Measurements from ENCODE around the gene PFKP.

The PFKP gene

DNA sequence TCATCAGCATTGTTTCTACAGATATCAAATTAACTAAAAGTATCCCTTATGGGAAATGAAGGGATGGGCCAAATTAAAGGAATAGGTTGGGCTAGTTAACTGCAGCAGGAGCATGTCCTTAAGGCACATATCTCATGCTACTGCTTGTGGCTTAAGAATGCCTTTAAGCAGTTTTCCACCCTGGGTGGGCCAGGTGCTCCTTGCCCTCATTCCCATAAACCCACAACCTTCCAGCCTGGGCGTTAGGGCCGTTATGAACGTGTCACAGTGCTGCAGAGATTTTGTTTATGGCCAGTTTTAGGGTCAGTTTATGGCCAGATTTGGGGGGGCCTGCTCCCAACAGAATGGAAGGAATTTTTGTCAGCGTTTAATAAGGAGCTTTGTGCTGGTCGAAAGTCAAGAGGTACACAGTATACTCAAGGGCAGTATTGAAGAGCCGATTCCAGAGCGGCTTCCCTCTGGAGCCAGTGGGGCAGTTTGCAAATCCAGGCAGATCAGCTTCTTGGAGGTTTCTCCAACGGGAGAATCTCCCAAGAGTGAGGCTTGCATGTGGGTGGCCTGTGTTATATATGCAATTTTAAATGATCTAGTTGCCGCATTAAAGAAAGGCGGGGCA lies 7.7 kb downstream of the PFKP start:
- TF ChIP-seq, protein P1, sequence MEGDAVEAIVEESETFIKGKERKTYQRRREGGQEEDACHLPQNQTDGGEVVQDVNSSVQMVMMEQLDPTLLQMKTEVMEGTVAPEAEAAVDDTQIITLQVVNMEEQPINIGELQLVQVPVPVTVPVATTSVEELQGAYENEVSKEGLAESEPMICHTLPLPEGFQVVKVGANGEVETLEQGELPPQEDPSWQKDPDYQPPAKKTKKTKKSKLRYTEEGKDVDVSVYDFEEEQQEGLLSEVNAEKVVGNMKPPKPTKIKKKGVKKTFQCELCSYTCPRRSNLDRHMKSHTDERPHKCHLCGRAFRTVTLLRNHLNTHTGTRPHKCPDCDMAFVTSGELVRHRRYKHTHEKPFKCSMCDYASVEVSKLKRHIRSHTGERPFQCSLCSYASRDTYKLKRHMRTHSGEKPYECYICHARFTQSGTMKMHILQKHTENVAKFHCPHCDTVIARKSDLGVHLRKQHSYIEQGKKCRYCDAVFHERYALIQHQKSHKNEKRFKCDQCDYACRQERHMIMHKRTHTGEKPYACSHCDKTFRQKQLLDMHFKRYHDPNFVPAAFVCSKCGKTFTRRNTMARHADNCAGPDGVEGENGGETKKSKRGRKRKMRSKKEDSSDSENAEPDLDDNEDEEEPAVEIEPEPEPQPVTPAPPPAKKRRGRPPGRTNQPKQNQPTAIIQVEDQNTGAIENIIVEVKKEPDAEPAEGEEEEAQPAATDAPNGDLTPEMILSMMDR (IDR thresholded peaks at IDR 0.05; ENCODE audit: low read depth, low read length), result no peak
- H3K27me3 ChIP-seq, result no peaks in the 10 kb centered on the region
- no peak for DNase-seq
- peaks cover 4% of the 10 kb centered on the region for H3K4me1 ChIP-seq
- H3K36me3 ChIP-seq, result no peaks in the 10 kb centered on the region
- no peaks in the 10 kb centered on the region for H3K9me3 ChIP-seq
- no peak overlapping the region for H3K4me3 ChIP-seq (ENCODE audit: low read depth, low read length)

DNA sequence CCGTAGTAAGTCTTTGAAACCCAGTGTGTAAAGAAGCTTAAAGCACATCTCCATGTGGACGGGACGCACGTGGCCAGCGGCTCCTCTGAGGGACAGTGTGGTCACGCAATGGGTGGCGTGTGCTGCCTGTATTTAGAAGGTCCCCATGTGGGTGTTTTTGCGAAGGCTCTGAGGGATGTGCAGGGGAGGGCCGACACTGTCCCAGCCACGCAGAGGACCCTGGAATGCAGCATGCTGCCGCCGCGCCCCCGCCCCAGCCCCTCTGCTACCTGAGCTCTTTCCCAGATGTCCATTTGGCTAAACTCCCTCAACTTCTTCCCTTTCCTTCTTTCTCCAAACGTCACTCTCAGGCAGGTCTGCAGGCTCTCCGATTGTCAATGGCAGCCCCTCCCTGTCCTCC lies 8.8 kb downstream of the PFKP start:
- TF ChIP-seq, protein P1 (IDR thresholded peaks at IDR 0.05; ENCODE audit: low read depth, low read length), result no peak
- H3K4me3 ChIP-seq (ENCODE audit: low read depth, low read length), result no peak overlapping the region
- H3K36me3 ChIP-seq, result no peaks in the 10 kb centered on the region
- no peaks in the 10 kb centered on the region for H3K9me3 ChIP-seq
- peaks cover 4% of the 10 kb centered on the region for H3K4me1 ChIP-seq
- H3K27me3 ChIP-seq, result no peaks in the 10 kb centered on the region
- DNase-seq, result no peak

DNA sequence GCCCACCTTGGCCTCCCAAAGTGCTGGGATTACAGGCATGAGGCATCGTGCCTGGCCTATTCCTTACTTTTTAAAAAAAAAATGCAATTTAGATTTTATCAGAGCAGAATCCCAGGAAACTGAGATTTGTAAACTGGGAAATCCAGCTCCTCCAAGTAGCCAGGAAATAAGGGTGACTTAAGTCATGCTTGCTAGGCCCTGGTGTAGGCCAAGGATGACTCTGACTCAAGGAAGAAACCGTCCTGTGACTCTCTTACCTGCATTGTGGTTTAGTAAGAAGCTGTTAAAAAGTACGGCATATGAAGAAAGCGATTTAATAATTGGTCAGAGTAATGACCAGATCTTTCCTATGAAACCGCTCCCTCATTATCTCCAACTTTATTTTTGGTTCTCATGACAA lies 10.2 kb downstream of the PFKP start:
- Histone ChIP-seq H3K36me3 (no peaks in the 10 kb centered on the region), H3K27me3 (no peaks in the 10 kb centered on the region), H3K4me1 (peaks cover 4% of the 10 kb centered on the region), H3K9me3 (no peaks in the 10 kb centered on the region), H3K4me3 (ENCODE audit: low read depth, low read length) (no peak overlapping the region)
- TF ChIP-seq, protein P1 (IDR thresholded peaks at IDR 0.05; ENCODE audit: low read depth, low read length), result no peak
- DNase-seq, result no peak

DNA sequence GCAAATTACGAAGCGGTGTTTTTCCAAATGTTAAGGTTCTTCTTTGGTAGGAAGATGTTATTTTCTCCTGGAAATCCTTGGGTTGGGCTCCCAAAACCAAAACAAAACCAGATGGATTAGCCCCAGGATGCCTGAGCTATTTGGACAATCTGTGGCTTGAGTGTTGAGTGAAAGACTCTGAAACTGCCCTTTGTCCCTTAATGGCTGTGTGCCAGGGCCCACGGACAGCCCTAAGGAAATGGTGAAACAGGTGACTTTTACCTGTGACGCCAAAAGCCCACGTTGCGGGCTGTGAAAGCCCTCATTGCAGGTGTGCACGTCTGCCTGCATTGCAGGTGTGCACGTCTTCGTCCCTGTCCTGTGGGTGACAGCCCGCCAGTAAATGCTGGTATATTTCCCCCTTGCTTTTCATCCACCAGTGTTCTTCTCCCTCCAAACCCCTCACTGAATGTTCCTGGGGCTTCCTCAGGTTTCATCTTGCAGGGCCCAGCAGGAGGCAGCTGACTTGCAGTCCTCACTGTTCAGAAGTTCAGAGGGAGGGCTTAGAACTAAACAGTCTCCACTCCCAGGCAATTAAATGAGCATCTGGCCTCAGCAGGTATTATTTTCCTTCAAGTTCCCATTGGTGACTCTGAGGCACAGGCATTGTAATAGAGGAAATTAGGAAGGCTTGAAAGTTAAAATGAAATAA lies 10.7 kb downstream of the PFKP start:
- no peak for DNase-seq
- no peaks in the 10 kb centered on the region for H3K36me3 ChIP-seq

DNA sequence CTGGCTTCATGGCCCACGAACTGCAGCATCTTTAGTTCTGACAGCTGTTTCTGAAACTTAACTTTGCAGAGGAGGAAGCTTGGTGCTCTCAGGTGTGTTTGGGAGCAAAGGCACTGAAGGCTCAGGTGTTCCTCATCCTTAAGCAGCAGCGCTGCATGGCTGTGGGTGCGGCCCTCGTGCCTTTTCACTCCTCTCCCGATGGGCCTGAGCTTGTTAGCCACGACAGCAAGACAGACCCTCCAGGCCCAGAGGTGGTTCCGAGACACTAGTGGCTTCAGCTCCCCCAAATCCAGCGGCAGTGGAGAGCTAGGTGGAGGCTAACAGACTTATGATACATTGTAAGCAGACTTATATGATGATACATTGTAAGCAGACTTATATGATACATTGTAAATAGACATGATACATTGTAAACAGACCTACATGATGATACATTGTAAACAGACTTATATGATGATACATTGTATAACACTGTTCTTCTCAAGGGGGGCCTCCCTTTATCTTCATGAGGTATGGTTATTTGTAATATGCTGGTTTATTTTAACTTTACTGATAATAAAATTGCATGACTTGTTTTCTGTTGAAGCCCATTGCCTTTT lies 14.1 kb downstream of the PFKP start:
- no peak overlapping the region for H3K4me3 ChIP-seq (ENCODE audit: low read depth, low read length)
- H3K27me3 ChIP-seq, result no peaks in the 10 kb centered on the region
- TF ChIP-seq, protein P1 (IDR thresholded peaks at IDR 0.05; ENCODE audit: low read depth, low read length), result no peak
- no peaks in the 10 kb centered on the region for H3K36me3 ChIP-seq
- H3K4me1 ChIP-seq, result peaks cover 4% of the 10 kb centered on the region; the same call in 1 of the 2 replicates
- H3K9me3 ChIP-seq, result no peaks in the 10 kb centered on the region
- no peak for DNase-seq

More for the DNA sequence above, 10.7 kb downstream of the PFKP start:
- H3K27me3 ChIP-seq, result no peaks in the 10 kb centered on the region
- H3K9me3 ChIP-seq, result no peaks in the 10 kb centered on the region
- TF ChIP-seq, protein P1 (IDR thresholded peaks at IDR 0.05; ENCODE audit: low read depth, low read length), result no peak
- H3K4me1 ChIP-seq, result peaks cover 4% of the 10 kb centered on the region
- no peak overlapping the region for H3K4me3 ChIP-seq (ENCODE audit: low read depth, low read length)

DNA sequence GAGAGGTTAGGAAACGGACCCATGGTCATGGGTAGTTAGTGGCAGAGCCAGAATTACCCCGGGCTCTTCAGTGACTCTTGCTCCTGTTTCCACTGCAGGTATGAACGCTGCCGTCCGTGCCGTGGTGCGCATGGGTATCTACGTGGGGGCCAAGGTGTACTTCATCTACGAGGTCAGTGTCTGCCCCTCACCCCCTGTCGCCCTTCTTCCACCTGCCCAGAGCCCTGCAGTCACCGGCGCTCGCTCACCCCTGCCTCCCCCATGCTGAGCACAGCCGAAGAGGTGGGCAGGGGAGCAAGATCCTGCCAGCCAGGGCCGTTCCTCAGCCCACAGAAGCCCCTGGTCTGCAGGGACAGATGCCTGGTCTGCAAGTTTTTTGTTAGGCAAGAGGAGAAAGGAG lies 14.9 kb downstream of the PFKP start:
- Histone ChIP-seq H3K4me1 (peaks cover 4% of the 10 kb centered on the region; the same call in 1 of the 2 replicates), H3K27me3 (no peaks in the 10 kb centered on the region), H3K36me3 (no peaks in the 10 kb centered on the region), H3K4me3 (ENCODE audit: low read depth, low read length) (no peak overlapping the region), H3K9me3 (no peaks in the 10 kb centered on the region)
- no peak for DNase-seq
- TF ChIP-seq, protein P1 (IDR thresholded peaks at IDR 0.05; ENCODE audit: low read depth, low read length), result no peak

All from BE2C (cell line).